Thymus (tissue), 11 donors: ENCODE measurements around the gene CNST. TPM values are rescaled to one million over a fixed set of nuclear protein-coding genes. Genes with fewer than 3 reads are reported as not detected.
"Not testable (repeated sequence)": the region's sequence is repeated elsewhere in the genome, so short reads cannot be mapped to it uniquely, and the experiment has no call there.

ENCODE experiments used
- DNase-seq, 9 donors: peaks; one replicate each; pipeline ENCODE4 v3.0.0-alpha.2; 2013; ENCODE audit warnings: low spot score in 9 of 9, low read depth in 6 of 9, missing footprints in 1 of 9
- H3K27ac ChIP-seq, 2 donors: one replicate each; pipeline ENCODE4 v1.5.1; 2013; ENCODE audit warnings: control low read depth in 1 of 2, low read depth in 1 of 2, low read length in 1 of 2, mild to moderate bottlenecking in 1 of 2, moderate library complexity in 1 of 2
- H3K27me3 ChIP-seq, 2 donors: one replicate each; pipeline ENCODE4 v1.5.1; 2013; ENCODE audit warnings: low read length in 1 of 2; ENCODE audit not compliant: control insufficient read depth in 2 of 2, insufficient read depth in 1 of 2
- H3K36me3 ChIP-seq, 2 donors: one replicate each; pipeline ENCODE4 v1.5.1; 2013; ENCODE audit warnings: low read length in 1 of 2, mild to moderate bottlenecking in 1 of 2, moderate library complexity in 1 of 2; ENCODE audit not compliant: control insufficient read depth in 2 of 2, insufficient read depth in 2 of 2
- H3K4me1 ChIP-seq, 2 donors: one replicate each; pipeline ENCODE4 v1.5.1; 2013; ENCODE audit warnings: low read length in 2 of 2; ENCODE audit not compliant: control insufficient read depth in 2 of 2, insufficient read depth in 2 of 2
- H3K4me3 ChIP-seq, 2 donors: one replicate each; pipeline ENCODE4 v1.5.1; 2013; ENCODE audit warnings: low read length in 2 of 2, control low read depth in 1 of 2, mild to moderate bottlenecking in 1 of 2
- H3K9me3 ChIP-seq, 2 donors: one replicate each; pipeline ENCODE4 v1.5.1; 2013; ENCODE audit warnings: low read length in 1 of 2, mild to moderate bottlenecking in 1 of 2; ENCODE audit not compliant: control insufficient read depth in 2 of 2, insufficient read depth in 1 of 2
- WGBS: extraction: QIAGEN DNeasy Blood & Tissue Kit; methylation state at CpG from one replicate; pipeline ENCODE4 v1.1.7; 2013; 5-methylcytosine and 5-hydroxymethylcytosine counted together
- polyA plus RNA-seq: library from polyadenylated mRNA; stranded (reverse); fragments of 200-250 nt; gene quantifications from one replicate; pipeline ENCODE4 v1.2.3, GENCODE V29; 2013
- total RNA-seq: library from RNA; stranded (reverse); fragments of 120-200 nt; gene quantifications from one replicate; pipeline ENCODE4 v1.2.4, GENCODE V29; 2013
- donor health status: healthy.

Gene CNST
- total and polyA plus RNA-seq, 2 donors, result 15.4 to 15.7 TPM

DNA sequence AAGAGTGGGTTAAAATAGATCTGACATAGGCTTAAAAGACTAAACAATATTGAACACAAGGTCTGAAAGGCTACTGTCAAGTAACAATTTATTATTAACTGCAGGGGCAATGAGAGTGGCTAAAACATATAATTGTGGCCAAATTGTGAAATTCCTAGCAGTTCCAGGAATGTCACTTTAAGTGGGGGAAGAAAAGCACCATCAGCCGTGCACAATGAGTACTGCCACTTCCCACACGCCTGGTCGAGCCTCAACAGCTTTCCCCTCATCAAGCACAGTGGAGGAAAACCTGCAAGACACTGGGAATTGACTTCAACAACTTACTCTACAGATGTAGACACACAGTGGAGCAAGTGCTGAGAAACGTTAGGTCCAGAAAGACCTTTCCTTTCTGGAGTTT lies 16.6 kb upstream of the CNST start:
- no peak overlapping the region for H3K27ac ChIP-seq
- H3K4me1 ChIP-seq, result no peaks in the 10 kb centered on the region
- no peaks in the 10 kb centered on the region for H3K27me3 ChIP-seq
- peaks cover 37 to 41% of the 10 kb centered on the region in 2 donors for H3K36me3 ChIP-seq
- no peak for DNase-seq
- H3K9me3 ChIP-seq, result no peaks in the 10 kb centered on the region
- H3K4me3 ChIP-seq, result no peak overlapping the region
- WGBS, result 49% methylated on average over 4 of the region's 4 CpGs

DNA sequence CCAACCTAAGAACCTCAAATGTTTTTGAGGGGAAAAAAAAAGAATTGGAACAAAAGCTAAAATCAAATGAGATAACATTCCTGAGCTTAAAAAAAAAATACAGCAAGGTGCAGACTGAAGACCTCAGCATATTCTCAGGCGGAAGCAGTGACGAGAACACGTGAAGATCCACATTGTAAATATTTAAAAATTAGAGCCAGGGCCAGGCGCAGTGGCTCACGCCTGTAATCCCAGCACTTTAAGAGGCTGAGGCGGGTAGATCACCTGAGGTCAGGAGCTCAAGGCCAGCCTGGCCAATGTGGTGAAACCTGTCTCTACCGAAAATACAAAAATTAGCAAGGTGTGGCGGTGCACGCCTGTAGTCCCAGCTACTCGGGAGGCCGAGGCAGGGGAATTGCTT lies 15.9 kb upstream of the CNST start:
- Histone ChIP-seq H3K27ac (no peak overlapping the region), H3K4me1 (no peaks in the 10 kb centered on the region), H3K9me3 (no peaks in the 10 kb centered on the region), H3K27me3 (no peaks in the 10 kb centered on the region), H3K4me3 (no peak overlapping the region), H3K36me3 (peaks cover 35 to 43% of the 10 kb centered on the region in 2 donors)
- WGBS, result 72% methylated on average over 11 of the region's 11 CpGs
- DNase-seq, result no peak

DNA sequence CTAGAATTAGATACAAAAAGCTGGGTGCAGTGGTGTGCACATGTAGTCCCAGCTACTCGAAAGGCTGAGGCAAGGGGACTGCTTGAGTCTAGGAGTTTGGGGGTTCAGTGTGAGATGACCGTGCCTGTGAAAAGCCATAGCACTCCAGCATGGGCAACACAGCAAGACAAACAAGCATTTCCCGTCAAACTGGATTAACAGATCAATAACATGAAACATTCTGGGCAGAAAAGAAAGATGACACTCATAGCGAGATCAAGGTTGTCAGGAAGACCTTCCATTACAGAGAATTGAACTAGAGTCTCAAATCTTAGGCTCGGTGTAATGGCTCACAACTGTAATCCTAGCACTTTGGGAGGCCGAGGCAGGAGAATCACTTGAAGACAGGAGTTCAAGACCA lies 14.1 kb upstream of the CNST start:
- H3K4me3 ChIP-seq, result no peak overlapping the region
- 99% methylated on average over 6 of the region's 6 CpGs for WGBS
- DNase-seq, result no peak
- no peaks in the 10 kb centered on the region for H3K9me3 ChIP-seq
- H3K4me1 ChIP-seq, result no peaks in the 10 kb centered on the region
- H3K27ac ChIP-seq, result no peak overlapping the region
- no peaks in the 10 kb centered on the region for H3K27me3 ChIP-seq
- peaks cover 31 to 49% of the 10 kb centered on the region in 2 donors for H3K36me3 ChIP-seq

DNA sequence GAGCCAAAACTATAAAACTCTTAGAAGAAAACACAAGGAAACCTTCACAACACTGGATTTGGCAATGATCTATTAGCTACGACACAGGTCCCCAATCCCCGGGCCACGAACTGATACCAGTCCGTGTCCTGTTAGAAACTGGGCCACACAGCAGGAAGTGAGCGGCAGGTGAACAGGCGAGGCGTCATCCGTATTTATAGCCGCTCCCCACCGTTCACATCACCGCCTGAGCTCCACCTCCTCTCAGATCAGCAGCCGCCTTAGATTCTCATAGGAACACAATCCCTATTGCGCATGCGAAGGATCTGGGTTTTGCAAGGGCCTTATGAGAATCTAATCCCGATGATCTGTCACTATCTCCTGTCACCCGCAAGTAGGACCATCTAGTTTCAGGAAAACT lies 12.1 kb upstream of the CNST start:
- WGBS, result 98% methylated on average over 16 of the region's 16 CpGs
- H3K9me3 ChIP-seq, result no peaks in the 10 kb centered on the region
- peaks cover 32 to 55% of the 10 kb centered on the region in 2 donors for H3K36me3 ChIP-seq
- no peak overlapping the region for H3K27ac ChIP-seq
- DNase-seq, result no peak
- H3K4me3 ChIP-seq, result no peak overlapping the region
- no peaks in the 10 kb centered on the region for H3K4me1 ChIP-seq
- H3K27me3 ChIP-seq, result no peaks in the 10 kb centered on the region

DNA sequence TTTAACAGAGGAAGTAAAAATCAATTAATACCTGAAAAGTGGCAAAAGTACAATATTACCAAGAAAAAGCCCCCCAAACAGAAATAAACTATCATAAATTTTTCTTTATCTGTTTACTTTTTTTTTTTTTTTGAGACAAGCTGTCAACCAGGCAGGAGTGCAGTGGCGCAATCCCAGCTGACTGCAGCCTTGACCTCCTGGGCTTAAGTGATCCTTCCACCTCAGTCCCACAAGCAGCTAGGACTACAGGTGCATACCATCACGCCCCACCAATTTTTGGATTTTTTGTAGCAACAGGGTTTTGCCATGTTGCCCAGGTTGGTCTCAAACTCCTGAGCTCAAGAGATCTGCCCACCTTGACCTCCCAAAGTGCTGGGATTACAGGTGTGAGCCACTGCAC lies 8.2 kb upstream of the CNST start:
- 96% methylated on average over 2 of the region's 2 CpGs for WGBS

DNA sequence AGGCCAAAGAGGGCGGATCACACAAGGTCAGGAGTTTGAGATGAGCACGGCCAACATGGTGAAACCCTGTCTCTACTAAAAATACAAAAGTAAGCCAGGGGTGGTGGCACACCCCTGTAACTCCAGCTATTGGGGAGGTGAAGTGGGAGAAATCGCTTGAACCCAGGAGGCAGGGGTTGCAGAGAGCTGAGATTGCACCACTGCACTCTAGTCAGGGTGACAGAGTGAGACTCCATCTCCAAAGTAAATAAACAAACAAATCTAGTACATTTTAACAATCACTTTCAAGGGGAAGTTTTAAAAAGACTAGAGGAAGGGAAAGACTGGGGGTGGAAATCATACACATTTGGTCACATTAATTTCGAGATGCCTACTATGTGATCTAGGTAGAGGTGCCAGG lies 6.9 kb upstream of the CNST start:
- DNase-seq, result no peak
- WGBS, result over 99% methylated on average over 4 of the region's 4 CpGs
- Histone ChIP-seq H3K4me3 (no peak overlapping the region), H3K9me3 (no peaks in the 10 kb centered on the region), H3K27ac (no peak overlapping the region), H3K36me3 (peaks cover 24 to 43% of the 10 kb centered on the region in 2 donors), H3K27me3 (no peaks in the 10 kb centered on the region), H3K4me1 (no peaks in the 10 kb centered on the region)

More for the DNA sequence above, 8.2 kb upstream of the CNST start:
- no peak overlapping the region for H3K27ac ChIP-seq
- no peaks in the 10 kb centered on the region for H3K9me3 ChIP-seq
- no peaks in the 10 kb centered on the region for H3K27me3 ChIP-seq
- H3K4me3 ChIP-seq, result no peak overlapping the region
- H3K4me1 ChIP-seq, result no peaks in the 10 kb centered on the region
- DNase-seq, result no peak
- H3K36me3 ChIP-seq, result peaks cover 28 to 46% of the 10 kb centered on the region in 2 donors

DNA sequence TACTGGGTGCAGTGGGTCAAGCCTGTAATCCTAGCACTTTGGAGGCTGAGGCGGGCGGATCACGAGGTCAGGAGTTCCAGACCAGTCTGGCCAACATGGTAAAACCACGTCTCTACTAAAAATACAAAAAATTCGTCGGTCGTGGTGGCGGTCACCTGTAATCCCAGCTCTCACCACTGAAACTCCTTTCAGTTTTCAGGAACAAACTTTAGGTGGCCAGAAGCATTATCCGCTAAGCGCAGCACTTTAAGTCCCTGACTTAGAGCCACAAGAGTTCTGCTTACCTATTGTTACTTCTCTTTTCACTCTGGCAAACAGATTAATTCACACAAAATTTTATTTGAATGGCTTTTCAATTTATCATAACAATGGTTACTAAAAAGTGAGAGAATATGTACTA lies 5.4 kb upstream of the CNST start:
- peaks cover 19 to 37% of the 10 kb centered on the region in 2 donors for H3K36me3 ChIP-seq
- not testable (repeated sequence) for H3K4me1 ChIP-seq, H3K4me3 ChIP-seq, H3K27me3 ChIP-seq, H3K9me3 ChIP-seq, H3K27ac ChIP-seq, DNase-seq
- WGBS, result 97% methylated on average over 10 of the region's 10 CpGs

DNA sequence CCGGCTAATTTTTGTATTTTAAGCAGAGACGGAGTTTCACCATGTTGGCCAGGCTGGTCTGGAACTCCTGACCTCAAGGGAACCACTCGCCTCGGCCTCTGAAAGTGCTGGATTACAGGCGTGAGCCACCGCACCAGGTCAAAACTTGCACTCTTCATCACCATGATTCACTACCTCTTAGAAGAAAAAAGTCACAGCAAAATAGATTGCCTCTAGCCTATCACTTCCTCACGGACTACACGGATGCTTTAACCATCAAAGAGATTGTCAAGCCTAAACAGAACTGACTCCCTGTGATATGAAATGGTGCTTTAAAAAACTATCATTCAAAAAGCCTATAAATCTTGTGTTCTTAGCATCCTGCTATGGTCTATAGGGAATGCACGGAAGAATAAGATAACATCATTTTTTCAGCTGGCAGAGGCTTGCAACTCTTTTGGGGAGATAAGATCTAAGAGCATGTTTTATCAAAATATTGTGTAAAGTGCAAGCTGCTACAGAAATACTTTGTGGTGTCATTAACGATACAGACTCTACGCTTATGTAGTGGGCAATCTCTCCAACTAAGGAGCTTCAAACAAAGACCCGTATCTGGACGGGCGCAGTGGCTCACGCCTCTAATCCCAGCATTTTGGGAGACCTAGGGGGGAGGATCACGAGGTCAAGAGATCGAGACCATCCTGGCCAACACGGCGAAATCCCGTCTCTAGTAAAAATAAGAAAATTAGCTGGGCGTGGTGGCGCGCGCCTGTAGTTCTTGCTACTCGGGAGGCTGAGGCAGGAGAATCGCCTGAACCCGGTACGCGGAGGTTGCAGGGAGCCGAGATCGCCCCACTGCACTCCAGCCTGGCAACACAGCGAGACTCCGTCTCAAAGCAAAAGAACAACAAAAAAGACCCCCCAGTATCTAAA lies 1.2 kb upstream of the CNST start:
- WGBS, result 33% methylated on average over 33 of the region's 33 CpGs
- Histone ChIP-seq H3K27ac (no peak overlapping the region), H3K4me1 (peaks cover 15 to 26% of the 10 kb centered on the region in 2 donors), H3K36me3 (peaks cover 6 to 10% of the 10 kb centered on the region in 2 donors), H3K4me3 (peak overlapping the region; percentile 79 to 86), H3K9me3 (no peaks in the 10 kb centered on the region), H3K27me3 (no peaks in the 10 kb centered on the region)
- DNase-seq, result peak in 1 of 9 donors; percentile 3

DNA sequence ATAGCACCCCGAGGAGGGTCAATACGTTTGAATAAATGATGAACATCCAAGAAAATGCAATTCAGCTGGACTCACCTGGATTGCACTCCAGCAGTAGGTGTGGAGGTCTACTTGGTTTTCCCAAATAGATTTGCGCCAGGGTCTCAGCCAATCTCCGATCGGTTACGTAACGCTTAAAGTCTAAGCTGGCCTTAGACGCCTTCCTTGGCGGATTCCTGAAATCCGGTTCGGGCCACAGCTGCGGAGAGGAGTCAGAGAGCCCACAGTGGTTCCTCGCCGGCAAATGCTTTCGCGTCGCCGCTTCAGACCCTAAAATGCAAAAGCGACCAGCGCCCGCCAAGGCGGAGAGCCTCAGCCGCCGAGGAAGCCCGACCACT lies 517 bp upstream of the CNST start:
- DNase-seq, result peak in 1 of 9 donors; percentile 19
- peak overlapping the region; percentile 79 to 86 for H3K4me3 ChIP-seq
- under 1% methylated on average over 25 of the region's 25 CpGs for WGBS
- H3K4me1 ChIP-seq, result peaks cover 15 to 26% of the 10 kb centered on the region in 2 donors
- peak overlapping the region; percentile 94 for H3K27ac ChIP-seq
- H3K27me3 ChIP-seq, result no peaks in the 10 kb centered on the region
- H3K36me3 ChIP-seq, result peaks cover 3 to 7% of the 10 kb centered on the region in 2 donors
- no peaks in the 10 kb centered on the region for H3K9me3 ChIP-seq
